OCI-LY7 (cell line): ENCODE results near the gene KLHL17. TPM values are rescaled to one million over a fixed set of nuclear protein-coding genes. Genes with fewer than 3 reads are reported as not detected.
"Not testable (repeated sequence)": the region's sequence is repeated elsewhere in the genome, so short reads cannot be mapped to it uniquely, and the experiment has no call there.

ENCODE experiments used
- BruUV-seq: library from RNA; stranded (reverse); fragments of 400-500 nt; replicated peaks from 2 replicates; lab custom pipeline; 2021; lab: Mats Ljungman, UMichigan
- CTCF ChIA-PET: fragments of 300-600 bp; sonication (Branson Sonifier 250); formaldehyde crosslinking; loops from one replicate; lab custom pipeline; 2022; ENCODE audit warnings: antibody characterized with exemption; ENCODE audit not compliant: unreplicated experiment; lab: Charles Lee
- POLR2A ChIA-PET: fragments of 300-600 bp; sonication (Branson Sonifier 250); formaldehyde crosslinking; loops from one replicate; lab custom pipeline; 2022; ENCODE audit warnings: antibody characterized with exemption; lab: Charles Lee
- DNase-seq: peaks from one replicate; pipeline ENCODE4 v3.0.0-alpha.2; 2015; ENCODE audit warnings: low spot score
- H2AFZ ChIP-seq: fragments of 200-600 bp; sonication (generic), shearing (Covaris generic); 2 replicates; pipeline ENCODE4 v1.6.1; 2014; ENCODE audit warnings: mild to moderate bottlenecking, antibody characterized with exemption, low read length, moderate library complexity
- H3K27ac ChIP-seq: fragments of 200-600 bp; sonication (generic); 2 replicates; pipeline ENCODE4 v1.5.1; 2014; ENCODE audit warnings: mixed run types, low read depth, mild to moderate bottlenecking, moderate library complexity, low read length, inconsistent platforms; ENCODE audit not compliant: poor library complexity, severe bottlenecking
- H3K36me3 ChIP-seq: fragments of 200-600 bp; sonication (generic); 2 replicates; pipeline ENCODE4 v1.6.1; 2014; ENCODE audit warnings: mild to moderate bottlenecking, antibody characterized with exemption, low read length, moderate library complexity, mixed read lengths; ENCODE audit not compliant: insufficient read depth
- H3K4me1 ChIP-seq: fragments of 200-600 bp; sonication (generic); 2 replicates; pipeline ENCODE4 v1.5.1; 2014; ENCODE audit warnings: mild to moderate bottlenecking, low read length; ENCODE audit not compliant: insufficient read depth, poor library complexity, severe bottlenecking
- H3K4me2 ChIP-seq: fragments of 200-600 bp; sonication (generic); 2 replicates; pipeline ENCODE4 v1.6.1; 2014; ENCODE audit warnings: mild to moderate bottlenecking, low read length
- H3K4me3 ChIP-seq: fragments of 200-600 bp; sonication (generic); 2 replicates; pipeline ENCODE4 v1.5.1; 2014; ENCODE audit warnings: mild to moderate bottlenecking, low read depth, low read length; ENCODE audit not compliant: poor library complexity, severe bottlenecking
- H3K79me2 ChIP-seq: fragments of 200-600 bp; sonication (generic); 2 replicates; pipeline ENCODE4 v1.6.1; 2016; ENCODE audit warnings: low read depth, mild to moderate bottlenecking, low read length, moderate library complexity, mixed read lengths; ENCODE audit not compliant: insufficient read depth
- H3K9me2 ChIP-seq: fragments of 200-600 bp; sonication (generic); 2 replicates; pipeline ENCODE4 v1.6.1; 2016; ENCODE audit warnings: mild to moderate bottlenecking, low read length, mixed read lengths; ENCODE audit not compliant: insufficient read depth
- H3K9me3 ChIP-seq: fragments of 200-600 bp; sonication (generic); 2 replicates; pipeline ENCODE4 v1.6.1; 2014; ENCODE audit warnings: mild to moderate bottlenecking, mixed run types, low read length, mixed read lengths
- H4K20me1 ChIP-seq: fragments of 200-600 bp; sonication (generic); 2 replicates; pipeline ENCODE4 v1.6.1; 2014; ENCODE audit warnings: mild to moderate bottlenecking, antibody characterized with exemption, low read length, moderate library complexity, mixed read lengths; ENCODE audit not compliant: insufficient read depth
- EZH2phosphoT487 ChIP-seq: fragments of 200-600 bp; sonication (generic); IDR thresholded peaks from 2 replicates; pipeline ENCODE4 v1.6.1; 2018; ENCODE audit warnings: low read depth, borderline replicate concordance, mild to moderate bottlenecking, mixed run types, antibody characterized with exemption, low read length, moderate library complexity, mixed read lengths
- intact Hi-C: fragments of 100-400 bp; cut with micrococcal nuclease; formaldehyde crosslinking; loops from one replicate; pipeline ENCODE4 v1.10.0; 2022; ENCODE audit not compliant: unreplicated experiment
- total RNA-seq, 2 experiments: library from RNA; depleted of rRNA in 1 of 2; stranded (reverse); fragments of >200 nt in 1 of 2; shearing (Covaris generic) in 1 of 2; gene quantifications; 2 replicates each; pipeline ENCODE4 v1.2.3, GENCODE V29; 2014 to 2022
- TF ChIP-seq, protein P1 (sequence below): fragments of 200-600 bp; sonication (generic); conservative IDR thresholded peaks from 2 replicates; pipeline ENCODE4 v1.5.1; 2014; ENCODE audit warnings: mild to moderate bottlenecking, antibody characterized with exemption, low read length, moderate library complexity, mixed read lengths

The KLHL17 gene
- total RNA-seq, 2 experiments from 2014 or later: 21.7 to 23.3 TPM

DNA sequence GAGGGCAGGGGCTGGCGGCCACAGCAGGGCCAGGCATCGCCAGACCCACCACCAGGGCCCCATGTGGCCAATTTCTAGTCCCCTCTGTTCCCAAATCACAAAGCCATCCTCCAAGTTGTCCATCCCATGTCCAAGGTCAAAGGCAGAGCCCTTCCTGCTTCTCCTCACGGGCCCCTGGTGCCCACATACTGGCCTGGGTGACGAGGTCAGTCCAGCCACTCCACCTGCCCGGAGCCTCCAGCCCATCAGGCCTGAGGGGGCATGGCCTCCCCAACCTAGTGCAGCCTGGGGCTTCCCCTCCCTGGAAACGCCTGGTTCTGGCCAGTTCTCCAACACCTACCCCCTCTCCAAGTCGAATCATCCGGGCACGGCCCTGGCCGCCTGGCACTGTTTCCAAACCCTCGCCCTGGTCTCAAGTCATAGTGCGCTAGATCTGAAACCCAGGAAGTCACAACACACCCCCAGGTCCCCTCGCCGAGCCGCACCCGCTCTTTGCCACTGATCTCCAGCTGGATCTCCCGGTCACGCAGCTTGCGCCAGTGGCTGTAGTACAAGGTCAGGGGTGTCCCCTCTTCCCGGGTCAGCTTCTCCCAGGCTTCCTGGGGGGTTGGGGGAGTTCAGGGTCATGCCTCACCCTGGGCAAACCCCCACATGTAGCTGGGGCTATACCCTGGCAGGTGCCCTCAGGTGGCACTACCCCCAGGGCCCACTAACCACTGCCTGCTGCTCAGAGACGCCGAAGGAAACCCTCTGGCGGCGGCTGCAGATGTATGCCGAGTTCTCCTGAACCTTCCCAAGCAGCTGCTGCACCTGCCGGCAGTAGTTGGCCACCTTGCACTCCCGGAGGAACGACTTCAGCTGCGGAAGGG lies 14.5 kb upstream of the KLHL17 start:
- no TSS peak for BruUV-seq
- Histone ChIP-seq H3K4me1 (no peaks in the 10 kb centered on the region), H3K79me2 (no peaks in the 10 kb centered on the region), H3K27ac (no peak overlapping the region), H3K4me3 (no peak overlapping the region), H4K20me1 (no peaks in the 10 kb centered on the region), H3K9me2 (no peaks in the 10 kb centered on the region), H3K9me3 (no peaks in the 10 kb centered on the region), H2AFZ (no peak overlapping the region), H3K4me2 (no peak overlapping the region), H3K36me3 (peaks cover 56% of the 10 kb centered on the region)
- no peak for DNase-seq
- intact Hi-C loops: no loop called here
- TF ChIP-seq EZH2phosphoT487: no peak
- TF ChIP-seq, protein P1, sequence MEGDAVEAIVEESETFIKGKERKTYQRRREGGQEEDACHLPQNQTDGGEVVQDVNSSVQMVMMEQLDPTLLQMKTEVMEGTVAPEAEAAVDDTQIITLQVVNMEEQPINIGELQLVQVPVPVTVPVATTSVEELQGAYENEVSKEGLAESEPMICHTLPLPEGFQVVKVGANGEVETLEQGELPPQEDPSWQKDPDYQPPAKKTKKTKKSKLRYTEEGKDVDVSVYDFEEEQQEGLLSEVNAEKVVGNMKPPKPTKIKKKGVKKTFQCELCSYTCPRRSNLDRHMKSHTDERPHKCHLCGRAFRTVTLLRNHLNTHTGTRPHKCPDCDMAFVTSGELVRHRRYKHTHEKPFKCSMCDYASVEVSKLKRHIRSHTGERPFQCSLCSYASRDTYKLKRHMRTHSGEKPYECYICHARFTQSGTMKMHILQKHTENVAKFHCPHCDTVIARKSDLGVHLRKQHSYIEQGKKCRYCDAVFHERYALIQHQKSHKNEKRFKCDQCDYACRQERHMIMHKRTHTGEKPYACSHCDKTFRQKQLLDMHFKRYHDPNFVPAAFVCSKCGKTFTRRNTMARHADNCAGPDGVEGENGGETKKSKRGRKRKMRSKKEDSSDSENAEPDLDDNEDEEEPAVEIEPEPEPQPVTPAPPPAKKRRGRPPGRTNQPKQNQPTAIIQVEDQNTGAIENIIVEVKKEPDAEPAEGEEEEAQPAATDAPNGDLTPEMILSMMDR: no peak
- ChIA-PET POLR2A (no interaction called here), CTCF (no interaction called here)

DNA sequence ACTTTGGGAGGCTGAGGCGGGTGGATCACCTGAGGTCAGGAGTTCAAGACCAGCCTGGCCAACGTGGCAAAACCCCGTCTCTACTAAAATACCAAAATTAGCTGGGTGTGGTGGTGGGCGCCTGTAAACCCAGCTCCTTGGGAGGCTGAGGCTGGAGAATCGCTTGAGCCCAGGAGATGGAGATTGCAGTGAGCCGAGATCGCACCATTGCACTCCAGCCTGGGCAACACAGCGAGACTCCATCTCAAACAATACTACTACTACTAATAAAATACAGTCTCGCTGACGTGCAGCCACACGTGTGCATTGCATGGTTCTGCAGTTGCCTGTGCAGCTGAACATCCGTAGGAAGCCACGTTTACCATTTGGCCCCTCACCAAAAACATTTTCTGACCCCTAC lies 13.6 kb upstream of the KLHL17 start:
- H2AFZ ChIP-seq, H3K9me2 ChIP-seq, BruUV-seq, H3K4me2 ChIP-seq, H3K9me3 ChIP-seq, H3K79me2 ChIP-seq, H3K4me1 ChIP-seq, intact Hi-C loops, H4K20me1 ChIP-seq, POLR2A ChIA-PET, H3K4me3 ChIP-seq, H3K27ac ChIP-seq, CTCF ChIA-PET, DNase-seq: not testable (repeated sequence)
- H3K36me3 ChIP-seq: peaks cover 65% of the 10 kb centered on the region

DNA sequence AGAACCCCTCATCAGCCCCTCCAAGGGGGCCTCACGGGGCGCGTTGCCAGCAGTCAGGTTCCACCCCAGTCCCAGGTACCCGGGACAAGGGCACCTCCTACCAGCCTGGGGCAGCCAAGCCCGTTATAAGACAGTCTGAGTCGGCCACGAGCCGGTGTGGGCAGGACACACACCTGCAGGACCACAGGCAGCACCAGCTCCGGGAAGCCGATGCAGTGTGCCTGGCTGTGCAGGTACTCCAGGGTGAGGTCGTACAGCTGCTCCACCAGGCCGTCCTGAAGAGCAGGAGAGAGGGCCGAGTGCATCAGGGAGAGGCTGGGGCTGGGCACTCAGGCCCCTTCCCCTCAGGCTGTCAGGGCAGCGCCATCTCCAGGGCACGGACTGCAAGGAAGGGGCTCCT lies 12.4 kb upstream of the KLHL17 start:
- no peak for DNase-seq
- Histone ChIP-seq H3K4me3 (no peak overlapping the region), H3K27ac (no peak overlapping the region), H3K9me3 (no peaks in the 10 kb centered on the region), H3K79me2 (no peaks in the 10 kb centered on the region), H3K4me1 (no peaks in the 10 kb centered on the region), H4K20me1 (no peaks in the 10 kb centered on the region), H2AFZ (no peak overlapping the region), H3K4me2 (no peak overlapping the region), H3K36me3 (peaks cover 76% of the 10 kb centered on the region), H3K9me2 (no peaks in the 10 kb centered on the region)
- TF ChIP-seq, protein P1: no peak
- TF ChIP-seq EZH2phosphoT487: no peak
- intact Hi-C loops: no loop called here
- no TSS peak for BruUV-seq
- ChIA-PET POLR2A (no interaction called here), CTCF (no interaction called here)
